HG02885 (cell line): ENCODE data around the gene LRRC18.
A peak's percentile ranks its signal among the peaks of the same experiment; 100 is the strongest.

Source experiments
- ATAC-seq: cut with Tn5 transposase; IDR thresholded peaks from one replicate; pipeline ENCODE4 v1.9.1; 2021; ENCODE audit warnings: mild to moderate bottlenecking; ENCODE audit not compliant: unreplicated experiment, poor library complexity

LRRC18 gene

GRCh38 chr10:48939790-48940325 is at the start of gene LRRC18:
LRRC18 (minus strand) TSS chr10:48939840; CDS start chr10:48914155, 25,685 bp downstream.
- ATAC-seq = no peak

GRCh38 chr10:48985621-48986158 is 46.0 kb upstream of the LRRC18 start:
- no peak for ATAC-seq

GRCh38 chr10:48983648-48984351 is 44.2 kb upstream of the LRRC18 start:
- ATAC-seq = no peak

- no peak for ATAC-seq
Observed at GRCh38 chr10:48982584-48982983, 42.9 kb upstream of the LRRC18 start.

- ATAC-seq = peak; percentile 73
Observed at GRCh38 chr10:48981310-48981907, 41.8 kb upstream of the LRRC18 start.

GRCh38 chr10:48978318-48978717 is 38.7 kb upstream of the LRRC18 start:
- ATAC-seq = no peak

GRCh38 chr10:48976196-48976595 is 36.6 kb upstream of the LRRC18 start:
- no peak for ATAC-seq

- ATAC-seq = no peak
Observed at GRCh38 chr10:48974510-48975156, 35.0 kb upstream of the LRRC18 start.

GRCh38 chr10:48973065-48973464 is 33.4 kb upstream of the LRRC18 start:
- ATAC-seq = no peak

GRCh38 chr10:48970654-48971053 is 31.0 kb upstream of the LRRC18 start:
- no peak for ATAC-seq

GRCh38 chr10:48970046-48970445 is 30.4 kb upstream of the LRRC18 start:
- no peak for ATAC-seq

- no peak for ATAC-seq
Observed at GRCh38 chr10:48968036-48968435, 28.4 kb upstream of the LRRC18 start.

- ATAC-seq = no peak
Observed at GRCh38 chr10:48965460-48965859, 25.8 kb upstream of the LRRC18 start.

- no peak for ATAC-seq
Observed at GRCh38 chr10:48964038-48964437, 24.4 kb upstream of the LRRC18 start.

- no peak for ATAC-seq
Observed at GRCh38 chr10:48958598-48959190, 19.1 kb upstream of the LRRC18 start.

GRCh38 chr10:48957361-48958151 is 17.9 kb upstream of the LRRC18 start:
- no peak for ATAC-seq

- no peak for ATAC-seq
Observed at GRCh38 chr10:48951707-48952106, 12.1 kb upstream of the LRRC18 start.

- ATAC-seq = no peak
Observed at GRCh38 chr10:48948470-48949037, 8.9 kb upstream of the LRRC18 start.

GRCh38 chr10:48947690-48948469 is 8.2 kb upstream of the LRRC18 start:
- no peak for ATAC-seq
